Activated B cell treated with CpG ODN at 0.5 μM for 24 hours (primary cell): ENCODE data around the gene COL23A1. TPM values are rescaled to one million over a fixed set of nuclear protein-coding genes. Genes with fewer than 3 reads are reported as not detected.

Source experiments
- ATAC-seq: fragments of 200-7000 bp; cut with Tn5 transposase; one replicate; pipeline ENCODE4 v1.10.0; 2021; ENCODE audit warnings: low read depth, mild to moderate bottlenecking, moderate library complexity
- CTCF ChIA-PET: fragments of 350-600 bp; sonication (Branson Sonifier 250); formaldehyde crosslinking; loops from one replicate; lab custom pipeline; 2021; ENCODE audit warnings: antibody characterized with exemption; lab: Charles Lee
- POLR2A ChIA-PET: fragments of 350-600 bp; sonication (Branson Sonifier 250); formaldehyde crosslinking; loops from one replicate; lab custom pipeline; 2021; ENCODE audit warnings: antibody characterized with exemption; lab: Charles Lee
- DNase-seq: peaks from one replicate; pipeline ENCODE4 v3.0.0; 2022
- H3K27ac Mint-ChIP-seq: one replicate; pipeline ENCODE4 v1.8.0; 2020; ENCODE audit warnings: mixed read lengths
- H3K27me3 Mint-ChIP-seq: one replicate; pipeline ENCODE4 v1.8.0; 2021; ENCODE audit warnings: mixed read lengths
- H3K36me3 Mint-ChIP-seq: one replicate; pipeline ENCODE4 v1.8.0; 2021; ENCODE audit warnings: low read depth, mixed read lengths
- H3K4me1 Mint-ChIP-seq: one replicate; pipeline ENCODE4 v1.8.0; 2021; ENCODE audit warnings: mixed read lengths
- H3K4me3 Mint-ChIP-seq: one replicate; pipeline ENCODE4 v1.8.0; 2020; ENCODE audit warnings: mild to moderate bottlenecking, mixed read lengths
- H3K9me3 Mint-ChIP-seq: one replicate; pipeline ENCODE4 v1.8.0; 2020; ENCODE audit warnings: mixed read lengths
- intact Hi-C: fragments of 100-400 bp; cut with micrococcal nuclease; formaldehyde crosslinking; loops from one replicate; pipeline ENCODE4 v1.15.1; 2024
- total RNA-seq: library from RNA; stranded (reverse); gene quantifications from 2 replicates; pipeline ENCODE4 v1.2.3, GENCODE V29; 2022
- TF ChIP-seq, protein P1 (sequence below): fragments of 200-600 bp; IDR thresholded peaks from one replicate; pipeline ENCODE4 v1.8.0; 2022; ENCODE audit warnings: antibody characterized with exemption, mild to moderate bottlenecking

COL23A1 gene
- total RNA-seq, 1 donor from 2014 or later = not detected

DNA sequence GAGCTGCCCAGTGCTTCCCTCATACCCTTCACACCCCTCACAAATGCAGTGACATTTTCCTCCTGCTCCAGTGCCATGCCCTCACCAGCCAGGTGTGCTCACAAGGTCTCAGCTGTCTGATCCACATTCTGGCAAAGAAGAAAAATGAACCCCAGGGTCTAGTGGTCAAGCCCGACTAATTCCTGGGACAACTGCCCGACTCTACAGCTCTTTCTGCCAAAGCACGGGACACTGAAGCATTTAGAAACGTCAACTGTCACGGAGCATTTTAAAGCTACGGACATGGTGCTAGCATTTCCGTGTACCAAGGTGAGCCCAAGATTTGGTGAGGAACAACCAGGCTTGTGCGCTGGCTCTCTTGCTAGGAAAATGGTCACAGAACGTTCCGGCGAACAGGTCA, 300.8 kb downstream of the COL23A1 start:
- peaks cover 29% of the 10 kb centered on the region for H3K27me3 Mint-ChIP-seq
- H3K36me3 Mint-ChIP-seq = no peaks in the 10 kb centered on the region
- no peak overlapping the region for H3K4me3 Mint-ChIP-seq
- ChIA-PET POLR2A (no interaction called here), CTCF (no interaction called here)
- intact Hi-C loops = no loop called here
- ATAC-seq = no peak
- TF ChIP-seq, protein P1, sequence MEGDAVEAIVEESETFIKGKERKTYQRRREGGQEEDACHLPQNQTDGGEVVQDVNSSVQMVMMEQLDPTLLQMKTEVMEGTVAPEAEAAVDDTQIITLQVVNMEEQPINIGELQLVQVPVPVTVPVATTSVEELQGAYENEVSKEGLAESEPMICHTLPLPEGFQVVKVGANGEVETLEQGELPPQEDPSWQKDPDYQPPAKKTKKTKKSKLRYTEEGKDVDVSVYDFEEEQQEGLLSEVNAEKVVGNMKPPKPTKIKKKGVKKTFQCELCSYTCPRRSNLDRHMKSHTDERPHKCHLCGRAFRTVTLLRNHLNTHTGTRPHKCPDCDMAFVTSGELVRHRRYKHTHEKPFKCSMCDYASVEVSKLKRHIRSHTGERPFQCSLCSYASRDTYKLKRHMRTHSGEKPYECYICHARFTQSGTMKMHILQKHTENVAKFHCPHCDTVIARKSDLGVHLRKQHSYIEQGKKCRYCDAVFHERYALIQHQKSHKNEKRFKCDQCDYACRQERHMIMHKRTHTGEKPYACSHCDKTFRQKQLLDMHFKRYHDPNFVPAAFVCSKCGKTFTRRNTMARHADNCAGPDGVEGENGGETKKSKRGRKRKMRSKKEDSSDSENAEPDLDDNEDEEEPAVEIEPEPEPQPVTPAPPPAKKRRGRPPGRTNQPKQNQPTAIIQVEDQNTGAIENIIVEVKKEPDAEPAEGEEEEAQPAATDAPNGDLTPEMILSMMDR = no peak
- H3K9me3 Mint-ChIP-seq = no peaks in the 10 kb centered on the region
- no peaks in the 10 kb centered on the region for H3K4me1 Mint-ChIP-seq
- no peak for DNase-seq
- no peak overlapping the region for H3K27ac Mint-ChIP-seq

DNA sequence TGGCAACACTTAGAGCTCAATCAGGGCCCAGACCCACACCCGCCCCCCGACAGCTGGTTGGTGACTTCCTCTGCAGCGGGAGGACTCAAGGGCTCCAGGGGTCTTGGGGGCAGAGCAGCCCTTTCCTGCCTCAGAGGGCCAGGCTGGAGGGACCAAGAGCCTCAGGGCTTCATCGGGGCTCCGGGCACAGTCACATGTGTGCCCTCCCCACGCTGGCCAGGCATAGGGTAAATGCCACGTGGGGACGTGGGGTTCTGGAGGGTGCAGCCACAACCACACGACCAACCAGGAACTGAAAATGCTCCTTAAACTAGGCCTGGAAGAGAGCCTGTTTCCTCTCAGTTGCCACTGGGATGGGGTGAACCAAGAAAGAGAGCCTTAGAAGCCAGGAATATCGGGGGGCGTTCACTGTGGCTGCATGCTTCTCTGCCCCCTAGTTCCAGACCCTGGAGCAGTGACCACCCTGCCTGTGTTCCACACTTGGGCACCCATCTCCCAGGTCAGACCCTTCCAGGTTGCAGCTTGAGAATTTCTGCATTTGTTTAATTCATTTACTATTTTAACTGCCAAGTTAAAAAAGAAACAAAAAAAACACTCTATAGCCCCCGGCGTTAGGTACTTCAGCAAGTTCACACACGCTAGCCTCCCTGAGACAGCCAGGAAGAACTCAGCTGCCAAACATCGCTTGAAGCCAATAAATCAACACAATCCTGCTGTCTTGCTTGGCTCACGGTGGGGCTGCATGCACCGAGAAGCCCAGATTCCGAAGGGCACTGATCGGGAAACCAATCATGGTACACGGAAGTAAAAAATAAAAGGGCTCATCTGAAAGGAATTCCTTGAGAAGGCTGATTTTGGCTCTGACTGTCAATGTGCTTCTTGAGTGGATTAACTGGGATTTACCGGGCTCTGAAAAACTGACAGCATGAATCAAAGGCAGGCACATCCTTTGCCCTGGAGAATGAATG, 301.5 kb downstream of the COL23A1 start:
- no peak for ATAC-seq
- Mint-ChIP-seq H3K27ac (no peak overlapping the region), H3K9me3 (peaks cover 5% of the 10 kb centered on the region), H3K27me3 (peaks cover 29% of the 10 kb centered on the region), H3K36me3 (no peaks in the 10 kb centered on the region), H3K4me1 (no peaks in the 10 kb centered on the region), H3K4me3 (no peak overlapping the region)
- no peak for DNase-seq
- ChIA-PET POLR2A (no interaction called here), CTCF (no interaction called here)
- TF ChIP-seq, protein P1 = no peak
- intact Hi-C loops = no loop called here

DNA sequence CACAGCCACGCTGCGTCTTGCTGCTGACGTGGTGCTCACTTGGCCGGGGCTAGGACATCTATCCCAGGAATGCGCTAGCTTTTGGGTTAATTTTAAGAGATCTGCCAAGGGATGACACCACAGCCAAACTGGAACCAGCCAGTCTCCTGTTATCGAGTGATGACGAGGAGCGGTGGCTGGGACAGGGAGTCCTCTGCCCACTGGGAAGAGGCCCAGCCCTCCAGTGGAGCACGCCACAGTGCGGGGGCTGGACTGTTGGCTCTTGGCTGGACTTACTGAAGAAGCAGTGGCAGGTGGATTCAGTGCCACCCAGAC, 302.4 kb downstream of the COL23A1 start:
- H3K27me3 Mint-ChIP-seq = peaks cover 30% of the 10 kb centered on the region
- no peaks in the 10 kb centered on the region for H3K36me3 Mint-ChIP-seq
- H3K4me1 Mint-ChIP-seq = no peaks in the 10 kb centered on the region
- TF ChIP-seq, protein P1 = no peak
- ChIA-PET CTCF (no interaction called here), POLR2A (no interaction called here)
- peaks cover 10% of the 10 kb centered on the region for H3K9me3 Mint-ChIP-seq
- intact Hi-C loops = no loop called here
- no peak for DNase-seq
- ATAC-seq = no peak
- H3K4me3 Mint-ChIP-seq = no peak overlapping the region
- H3K27ac Mint-ChIP-seq = no peak overlapping the region

DNA sequence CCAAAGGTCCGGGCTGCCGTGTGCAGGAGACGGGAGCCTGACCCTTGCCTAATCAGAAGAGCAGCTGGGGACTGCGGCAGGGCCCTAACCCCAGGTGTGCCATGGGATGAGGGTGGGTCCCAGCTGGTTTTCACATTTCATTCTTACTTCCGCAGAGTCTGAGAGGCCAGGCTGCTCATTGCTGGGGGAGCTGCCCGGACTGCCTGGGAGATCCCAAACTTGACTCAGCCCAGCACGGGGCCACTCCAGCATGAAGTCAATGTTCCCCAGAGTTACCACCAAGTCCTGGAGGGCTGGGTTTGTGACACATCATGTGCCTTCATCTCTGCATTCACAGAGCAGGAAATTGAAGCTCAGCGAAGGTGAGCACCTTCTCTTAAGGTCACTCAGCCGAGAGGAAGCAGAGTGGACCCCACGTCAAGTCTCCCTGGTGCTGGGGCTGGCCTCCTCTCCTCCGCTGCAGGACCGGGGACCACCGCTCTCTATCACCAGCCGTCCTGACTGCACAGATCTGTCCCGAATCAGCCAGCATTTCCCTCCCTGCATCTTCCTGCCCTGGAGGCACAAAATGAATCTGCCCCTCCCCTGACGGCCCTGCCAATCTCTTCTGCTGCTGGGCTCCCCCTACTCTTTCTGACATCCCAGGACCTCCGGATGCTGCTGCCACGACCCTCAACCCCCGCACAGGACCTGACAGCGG, 303.0 kb downstream of the COL23A1 start:
- Mint-ChIP-seq H3K36me3 (no peaks in the 10 kb centered on the region), H3K4me3 (no peak overlapping the region), H3K4me1 (no peaks in the 10 kb centered on the region), H3K27ac (no peak overlapping the region), H3K27me3 (peaks cover 26% of the 10 kb centered on the region), H3K9me3 (peaks cover 10% of the 10 kb centered on the region)
- TF ChIP-seq, protein P1 = no peak
- DNase-seq (no peak), ATAC-seq (no peak)
- ChIA-PET CTCF (no interaction called here), POLR2A (no interaction called here)
- intact Hi-C loops = no loop called here
